ENCODE data around the gene PRR15.

Gene PRR15

DNA sequence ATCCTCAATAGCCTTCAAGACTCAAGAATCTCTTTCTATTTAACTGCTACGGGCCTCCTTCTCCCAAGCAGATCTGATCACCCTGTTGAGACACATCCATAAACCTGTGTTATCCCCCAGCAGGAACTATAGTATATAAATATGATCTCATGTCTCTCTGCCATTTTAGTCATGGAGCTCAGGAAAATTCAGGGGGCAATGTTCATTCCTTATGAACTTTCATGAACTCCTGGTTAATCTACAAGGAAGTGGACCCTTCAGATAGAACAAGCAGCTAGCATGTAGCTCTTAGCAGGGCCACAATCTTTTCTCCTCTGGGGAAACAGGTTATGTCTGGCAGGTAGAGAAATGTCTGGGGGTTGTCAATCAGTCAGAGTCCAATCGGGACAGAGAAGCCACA, 8.9 kb downstream of the PRR15 start:
- no peak for DNase-seq

DNA sequence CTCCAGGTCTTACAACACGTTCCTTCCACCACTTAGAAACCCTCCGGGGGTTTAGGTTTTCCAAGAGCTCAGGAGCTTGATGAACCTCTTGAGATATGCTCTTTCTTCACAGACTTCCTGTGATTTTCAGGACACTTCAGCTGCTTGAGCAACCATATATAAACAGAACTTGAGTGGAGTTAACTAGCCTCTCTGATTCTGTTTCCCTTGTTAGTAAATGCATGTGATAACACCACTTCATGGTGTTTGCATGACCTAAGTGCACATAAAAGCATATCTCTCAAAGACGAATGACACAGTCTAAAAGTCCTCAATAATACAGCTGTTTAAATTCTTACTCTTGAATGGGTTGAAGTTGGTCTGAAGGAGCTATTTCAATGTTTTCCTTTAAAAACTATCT, 9.9 kb downstream of the PRR15 start:
- no peak for DNase-seq

DNA sequence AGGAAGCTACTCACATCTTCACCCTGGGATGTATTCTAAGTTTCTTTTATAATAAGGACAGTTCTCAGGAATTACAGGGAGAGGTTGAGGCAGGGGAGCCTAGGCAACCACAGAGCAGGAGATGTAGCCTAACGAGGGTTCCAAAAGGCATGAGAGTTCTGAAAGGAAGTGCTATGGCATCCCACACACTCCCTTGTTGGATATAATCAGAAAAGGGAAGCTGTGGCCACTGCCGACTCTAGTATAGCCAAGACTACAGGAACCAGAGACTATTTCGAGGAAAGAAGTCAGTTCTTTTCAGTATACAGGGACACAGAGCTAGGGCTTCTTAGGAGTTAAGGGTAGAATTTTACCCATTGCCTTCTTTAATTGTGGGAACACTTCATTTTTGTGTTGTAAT, 11.0 kb downstream of the PRR15 start:
- DNase-seq, result no peak

DNA sequence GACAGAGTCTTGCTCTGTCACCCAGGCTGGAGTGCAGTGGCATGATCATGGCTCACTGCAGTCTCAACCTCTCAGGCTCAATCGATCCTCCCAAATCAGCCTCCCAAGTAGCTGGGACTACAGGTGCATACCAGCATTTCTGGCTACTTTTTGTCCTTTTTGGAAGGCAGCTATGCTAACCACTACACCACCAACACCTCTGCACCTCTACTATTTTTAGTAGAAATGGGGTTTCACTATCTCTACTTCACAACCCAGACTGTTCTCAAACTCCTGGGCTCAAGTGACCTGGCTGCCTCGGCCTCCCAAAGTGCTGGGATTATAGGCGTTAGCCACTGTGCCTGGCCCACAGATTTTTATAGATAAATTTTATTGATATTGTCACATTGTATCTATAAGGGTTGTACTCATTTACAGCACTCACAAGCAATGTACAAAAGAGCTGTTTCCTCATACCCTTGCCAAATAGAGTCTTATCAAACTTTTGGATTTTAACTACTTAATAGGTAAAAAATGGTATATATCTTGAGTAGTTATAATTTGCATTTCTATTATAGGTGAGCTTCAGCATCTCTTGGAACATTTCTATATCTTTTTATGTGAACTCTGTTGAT, 23.7 kb downstream of the PRR15 start:
- no peak for DNase-seq

DNA sequence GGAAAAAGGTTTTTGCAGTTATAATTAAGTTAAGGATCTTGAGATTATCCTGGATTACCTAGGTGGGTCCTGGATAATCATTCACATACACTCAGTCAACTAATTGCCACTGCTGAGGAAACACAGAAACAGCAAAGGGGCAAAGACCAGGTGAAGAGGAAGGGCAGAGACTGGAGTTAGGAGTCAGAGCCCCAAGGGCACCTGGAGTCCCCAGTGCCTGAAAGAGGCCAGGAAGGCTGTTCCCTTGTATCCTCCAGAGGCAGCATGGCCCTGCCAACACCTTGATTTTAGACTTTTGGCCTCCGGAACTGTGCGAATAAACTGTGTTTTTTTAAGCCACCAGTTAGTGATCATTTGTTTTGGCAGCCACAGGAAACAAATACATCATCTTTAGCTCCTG, 24.6 kb downstream of the PRR15 start:
- DNase-seq, result no peak

DNA sequence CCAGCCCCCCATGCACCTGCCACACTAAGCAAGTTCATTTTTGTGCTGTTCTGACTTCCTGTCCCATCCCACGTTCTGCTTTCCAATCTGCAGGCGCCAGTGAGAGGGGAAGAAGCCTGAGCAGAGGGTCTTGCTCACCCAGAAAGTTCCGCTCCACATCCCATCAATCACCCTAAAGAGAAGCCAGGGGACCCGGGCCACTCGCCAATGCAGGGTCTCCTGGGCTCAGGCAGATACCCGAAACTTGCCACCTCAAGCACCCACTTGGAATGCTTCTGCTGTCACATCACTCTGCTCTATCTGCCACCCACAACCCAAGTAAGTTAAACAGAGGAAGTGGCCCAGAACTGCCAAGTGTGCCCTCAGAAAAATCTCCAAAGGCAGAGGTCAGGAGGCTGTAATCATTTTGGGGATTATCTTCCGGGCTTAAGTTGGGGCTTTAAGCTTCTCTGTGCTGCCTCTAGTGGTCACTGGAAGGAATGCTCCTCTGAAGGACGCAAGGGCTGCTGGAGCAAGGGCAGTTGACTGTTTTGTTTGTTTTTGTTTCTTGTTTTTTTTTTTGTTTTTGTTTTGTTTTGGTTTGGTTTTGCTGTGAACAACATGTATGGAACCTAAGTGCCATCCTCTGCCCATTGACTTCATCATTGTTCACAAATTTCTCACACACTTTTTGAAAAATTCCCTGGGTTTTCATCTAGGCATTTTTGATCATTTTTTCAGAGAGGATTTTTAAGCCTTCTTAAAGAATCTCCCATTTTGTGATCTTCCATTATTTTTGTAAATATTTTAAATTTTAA, 25.5 kb downstream of the PRR15 start:
- DNase-seq, result no peak

DNA sequence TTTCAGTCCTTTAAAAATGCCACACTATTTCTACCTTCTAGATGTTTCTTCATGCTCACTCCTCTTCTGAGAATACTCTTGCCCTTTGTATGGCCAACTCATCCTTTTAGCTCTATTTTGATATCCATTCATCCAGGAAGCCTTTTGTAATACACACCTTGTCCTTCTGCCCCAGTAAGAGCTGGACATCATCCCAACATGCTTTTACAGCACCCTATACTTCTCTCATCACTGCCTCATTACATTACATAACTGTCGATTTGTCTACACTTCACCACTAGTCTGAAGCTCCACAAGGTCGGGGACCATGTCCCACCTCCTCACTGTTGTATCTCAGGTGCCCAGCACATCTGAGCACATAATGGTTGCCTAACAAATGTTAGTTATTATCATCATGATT, 29.2 kb downstream of the PRR15 start:
- DNase-seq, result no peak

DNA sequence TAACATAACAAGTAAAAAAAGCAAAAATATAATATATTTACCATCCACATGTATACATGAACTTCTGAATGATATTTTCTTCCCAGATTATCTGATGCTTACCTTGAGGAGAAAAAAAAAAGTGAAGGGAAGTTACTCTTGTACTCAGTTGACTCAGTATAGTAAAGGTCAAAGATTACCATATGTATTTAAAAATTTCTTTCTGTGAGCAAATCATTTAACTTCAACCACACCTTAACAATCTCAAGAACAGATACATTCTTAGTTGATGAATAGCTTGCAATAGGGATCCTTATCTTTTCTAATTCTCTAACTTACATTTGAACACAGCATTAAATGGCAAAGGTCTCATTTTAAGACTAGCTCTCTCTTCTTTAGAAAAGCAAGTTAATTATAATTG, 29.8 kb downstream of the PRR15 start:
- no peak for DNase-seq

DNA sequence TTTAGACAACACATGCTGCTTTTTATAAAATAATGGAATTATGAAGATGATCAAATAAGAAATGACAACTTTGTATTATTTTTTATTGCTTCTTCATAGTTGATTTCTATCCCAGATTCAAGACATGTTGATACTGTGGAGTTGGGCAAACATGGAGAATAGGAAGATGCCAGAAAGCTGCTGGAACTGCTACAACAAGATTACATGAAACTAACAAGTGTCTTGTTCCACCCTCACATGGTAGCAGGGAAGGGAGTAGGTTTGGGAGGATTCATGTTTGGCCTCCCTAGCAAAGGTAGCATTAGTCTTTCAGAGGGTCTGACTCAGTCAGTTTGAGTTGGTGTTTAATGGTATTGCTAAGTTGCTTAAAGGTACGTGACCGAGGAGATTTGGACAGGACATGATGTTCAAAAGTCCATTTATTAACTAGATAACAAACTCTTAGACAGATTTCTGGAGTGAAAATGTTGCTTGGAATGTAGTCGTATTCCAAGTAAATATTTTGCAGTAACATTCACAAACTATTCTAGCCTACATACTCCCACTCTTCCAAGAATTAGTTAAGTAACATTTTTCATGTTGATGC, 33.1 kb downstream of the PRR15 start:
- no peak for DNase-seq

DNA sequence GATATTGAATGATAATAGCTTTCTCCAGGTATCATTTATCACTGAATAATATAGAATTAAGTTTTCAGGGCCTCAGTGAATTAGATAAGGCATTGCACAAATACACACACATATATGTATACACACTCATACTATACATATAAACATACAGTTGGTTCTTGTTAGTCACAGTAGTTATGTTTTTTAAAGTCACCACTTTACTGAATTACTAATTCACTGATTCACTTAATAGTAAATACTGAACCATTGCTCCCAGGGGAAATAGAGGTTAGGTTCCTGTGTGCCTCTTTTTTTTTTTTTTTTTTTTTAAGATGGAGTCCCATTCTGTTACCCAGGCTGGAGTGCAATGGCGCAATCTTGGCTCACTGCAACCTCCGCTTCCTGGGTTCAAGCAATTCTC, 33.6 kb downstream of the PRR15 start:
- no peak for DNase-seq

DNA sequence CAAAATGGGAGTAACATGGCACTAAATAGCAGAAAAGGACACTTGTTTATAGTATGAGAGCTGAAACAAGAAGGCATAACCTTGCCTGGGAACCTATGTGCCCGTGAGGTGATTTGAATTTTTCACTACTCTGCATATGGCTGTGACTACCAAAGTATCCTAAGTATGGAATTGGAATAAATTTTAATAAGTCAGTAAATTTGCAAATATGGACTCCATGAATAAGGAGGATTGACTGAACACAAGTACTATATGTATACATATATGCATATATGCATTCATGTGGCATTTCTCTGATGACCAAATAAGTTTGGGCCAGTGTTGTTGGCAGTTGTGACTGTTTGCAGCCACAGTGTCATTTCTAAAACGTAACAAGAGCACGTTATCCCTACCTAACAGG, 34.5 kb downstream of the PRR15 start:
- DNase-seq, result no peak

DNA sequence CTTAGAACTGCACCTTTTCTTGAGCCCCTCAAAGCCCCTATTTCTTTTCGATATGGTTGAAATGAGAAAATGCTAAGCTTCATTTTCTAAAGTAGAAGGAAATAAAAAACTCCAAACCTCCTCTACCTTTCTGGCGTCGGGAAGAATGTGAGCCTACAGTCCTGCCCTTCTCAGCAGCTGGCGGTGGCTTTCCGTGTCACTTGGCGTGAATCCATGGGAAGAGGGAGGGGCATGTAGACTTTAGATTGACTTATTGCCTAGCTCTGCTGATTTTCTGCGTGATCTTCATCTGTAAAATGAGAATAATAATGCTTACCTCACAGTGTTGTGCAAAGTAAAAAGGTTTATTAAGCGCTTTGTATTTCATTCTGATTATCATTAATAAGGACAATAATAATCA, 35.0 kb downstream of the PRR15 start:
- no peak for DNase-seq

DNA sequence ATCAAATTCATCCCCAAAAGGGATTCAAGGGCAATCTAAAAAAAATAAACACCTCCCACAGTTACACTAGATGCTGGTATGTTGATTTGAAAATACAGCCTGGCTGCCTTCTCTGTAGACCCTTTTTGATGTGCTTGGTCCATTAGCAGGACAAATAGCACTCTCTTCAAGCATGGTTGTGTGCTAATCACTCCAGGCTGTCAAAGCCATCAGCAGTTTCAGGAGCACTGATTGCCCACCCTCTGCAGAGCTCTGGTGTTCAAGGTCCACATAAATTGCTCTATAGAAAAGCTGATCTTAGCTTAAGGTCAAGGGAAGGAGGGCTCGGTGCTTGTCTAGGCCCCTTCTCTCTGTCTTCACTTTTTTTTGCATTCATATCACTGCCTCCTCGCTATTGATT, 35.4 kb downstream of the PRR15 start:
- no peak for DNase-seq

DNA sequence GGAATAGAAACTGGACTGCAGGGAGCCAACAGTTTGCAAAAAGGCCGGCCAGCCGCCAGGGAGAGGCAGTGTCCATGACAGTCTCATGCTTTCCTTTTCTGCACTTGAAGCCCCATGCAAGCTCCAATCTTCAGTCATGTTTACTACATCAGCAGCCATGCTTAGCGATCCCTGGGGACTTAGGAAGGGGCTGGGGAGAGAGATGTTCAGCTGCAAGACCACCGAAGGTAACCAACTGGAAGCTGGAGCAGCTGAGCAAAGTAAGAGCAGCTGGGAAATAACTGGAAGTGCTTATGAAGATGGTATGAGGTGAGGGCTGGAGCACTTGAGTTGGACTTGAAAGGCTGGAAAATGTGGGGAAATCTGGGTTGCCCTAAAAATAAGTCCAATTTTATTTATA, 37.0 kb downstream of the PRR15 start:
- DNase-seq, result no peak

DNA sequence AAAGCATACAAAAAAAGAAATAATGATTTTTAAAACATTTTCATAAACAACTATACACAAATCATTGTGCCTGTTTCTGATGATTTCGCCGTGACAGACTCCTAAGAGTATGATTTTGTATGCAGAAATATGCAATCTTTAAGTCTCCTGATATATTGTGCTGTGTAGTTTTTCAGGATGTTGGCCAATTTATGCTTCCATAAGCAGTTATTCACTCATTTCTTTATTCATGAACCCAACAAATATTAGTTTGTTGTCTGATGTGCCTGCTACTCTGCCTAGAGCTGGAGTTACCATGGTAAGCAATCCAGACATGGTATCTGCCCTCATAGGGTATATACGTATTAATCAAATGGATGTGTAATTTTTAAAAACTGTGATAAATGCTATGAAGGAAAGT, 40.4 kb downstream of the PRR15 start:
- no peak for DNase-seq

DNA sequence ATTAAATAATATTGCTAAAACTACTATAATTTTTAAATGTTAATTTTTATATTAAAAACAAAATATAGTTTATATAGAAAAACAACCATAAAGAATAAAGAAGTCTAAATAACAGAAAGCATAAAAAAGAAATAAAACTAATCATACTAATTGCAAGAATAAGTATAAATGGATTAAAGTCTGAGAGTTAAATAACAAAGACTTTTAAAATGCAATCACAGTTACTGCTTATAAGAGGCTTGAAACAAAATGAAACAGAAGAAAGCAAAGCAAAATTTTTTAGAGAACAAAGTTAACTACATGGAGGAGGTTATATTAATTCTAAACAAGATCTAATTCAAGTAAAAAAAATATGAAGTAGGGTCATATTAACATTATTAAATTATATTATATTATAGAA, 41.1 kb downstream of the PRR15 start:
- DNase-seq, result no peak

DNA sequence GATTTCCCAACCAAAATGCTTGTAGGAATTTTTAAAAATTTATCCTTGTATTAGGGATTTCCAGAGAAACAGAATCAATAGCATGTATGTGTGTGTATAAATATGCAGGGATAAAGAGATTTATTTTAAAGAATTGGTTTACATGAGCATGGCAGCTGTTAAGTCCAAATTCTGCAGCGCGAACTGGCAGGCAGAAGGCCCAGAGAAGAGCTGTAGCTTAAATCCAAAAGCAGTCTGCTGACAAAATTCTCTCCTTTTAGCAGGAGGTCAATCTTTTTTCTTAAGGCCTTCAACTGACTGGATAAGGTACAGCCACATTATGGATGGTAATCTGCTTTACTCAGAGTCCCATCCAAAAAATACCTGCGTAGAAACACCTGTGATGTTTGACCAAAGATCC, 42.0 kb downstream of the PRR15 start:
- no peak for DNase-seq

DNA sequence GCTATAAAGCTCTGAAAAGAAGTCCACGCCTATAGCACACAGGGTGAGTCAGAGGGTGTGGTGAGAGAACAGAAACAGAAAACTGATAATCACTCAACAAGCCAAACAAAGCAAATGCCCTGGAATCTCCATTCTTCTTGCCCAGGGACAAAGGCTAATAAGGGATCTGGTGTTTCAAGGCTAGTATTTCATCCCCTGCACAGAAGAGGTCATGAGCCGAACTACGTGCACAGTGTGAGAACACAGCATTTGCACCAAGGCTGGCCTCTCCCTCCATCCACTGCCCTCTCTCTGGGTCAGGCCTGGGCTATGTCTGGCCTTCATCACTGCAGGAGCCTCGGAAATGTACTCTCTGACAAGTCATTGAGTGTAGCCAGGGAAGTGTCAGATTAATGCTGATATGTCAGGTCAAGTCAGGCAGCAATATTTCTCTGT, 42.7 kb downstream of the PRR15 start:
- DNase-seq, result no peak

DNA sequence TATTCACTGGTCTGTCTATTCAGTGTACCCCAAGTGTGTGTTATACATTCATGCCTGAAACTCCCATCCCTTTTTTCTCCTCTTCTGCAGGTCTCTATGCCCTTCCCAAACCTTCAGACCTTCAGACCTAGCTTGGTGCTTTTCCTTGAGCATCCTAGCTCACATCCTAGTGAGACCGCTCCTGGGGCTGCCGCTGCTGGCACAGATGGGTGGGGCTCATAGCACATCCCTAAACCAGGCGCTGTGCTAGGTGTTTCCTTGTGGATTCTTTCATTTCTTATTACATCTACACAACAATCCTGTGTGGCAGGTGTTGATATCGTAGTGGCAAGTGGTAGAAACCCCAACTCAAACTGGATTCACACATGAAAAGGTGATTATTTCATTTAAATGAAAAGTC, 43.2 kb downstream of the PRR15 start:
- no peak for DNase-seq

DNA sequence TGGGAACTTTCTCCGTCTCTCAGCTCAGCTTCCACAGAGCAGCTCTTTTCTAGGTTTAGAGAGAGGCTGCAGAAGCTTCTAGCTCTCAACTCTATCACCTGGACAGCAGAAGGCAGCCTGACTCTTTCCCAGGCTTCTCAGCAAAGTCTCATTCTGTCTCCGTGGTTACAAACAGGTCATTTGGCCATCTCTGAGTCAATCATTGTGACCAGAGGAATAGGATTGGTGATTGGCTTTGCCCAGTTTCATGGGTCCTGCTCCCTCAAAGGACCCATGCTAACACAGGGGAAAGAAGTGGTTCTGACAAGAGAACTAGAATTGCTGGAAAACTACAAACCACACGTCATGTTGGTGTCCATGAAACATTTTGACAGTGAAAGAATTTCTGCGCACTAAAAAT, 43.6 kb downstream of the PRR15 start:
- no peak for DNase-seq

DNA sequence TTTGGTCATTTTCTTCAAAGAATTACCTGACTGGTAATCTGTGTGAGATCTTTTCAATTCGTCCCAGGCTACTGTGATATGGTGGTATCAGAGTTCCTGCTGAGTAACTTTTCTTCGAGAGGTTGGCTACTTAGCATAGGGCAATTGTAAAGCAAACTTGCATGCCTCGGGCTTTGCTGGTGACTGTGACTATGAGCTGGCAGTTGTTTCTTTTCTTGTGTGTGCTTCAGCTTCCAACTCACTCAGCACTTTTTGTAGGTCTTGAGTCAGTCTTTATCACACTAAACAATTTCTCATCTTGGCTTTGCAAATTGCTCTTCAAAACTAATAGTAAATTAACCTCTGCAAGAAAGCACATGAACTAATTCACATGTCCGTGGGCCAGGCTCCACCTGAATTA, 44.3 kb downstream of the PRR15 start:
- DNase-seq, result no peak

DNA sequence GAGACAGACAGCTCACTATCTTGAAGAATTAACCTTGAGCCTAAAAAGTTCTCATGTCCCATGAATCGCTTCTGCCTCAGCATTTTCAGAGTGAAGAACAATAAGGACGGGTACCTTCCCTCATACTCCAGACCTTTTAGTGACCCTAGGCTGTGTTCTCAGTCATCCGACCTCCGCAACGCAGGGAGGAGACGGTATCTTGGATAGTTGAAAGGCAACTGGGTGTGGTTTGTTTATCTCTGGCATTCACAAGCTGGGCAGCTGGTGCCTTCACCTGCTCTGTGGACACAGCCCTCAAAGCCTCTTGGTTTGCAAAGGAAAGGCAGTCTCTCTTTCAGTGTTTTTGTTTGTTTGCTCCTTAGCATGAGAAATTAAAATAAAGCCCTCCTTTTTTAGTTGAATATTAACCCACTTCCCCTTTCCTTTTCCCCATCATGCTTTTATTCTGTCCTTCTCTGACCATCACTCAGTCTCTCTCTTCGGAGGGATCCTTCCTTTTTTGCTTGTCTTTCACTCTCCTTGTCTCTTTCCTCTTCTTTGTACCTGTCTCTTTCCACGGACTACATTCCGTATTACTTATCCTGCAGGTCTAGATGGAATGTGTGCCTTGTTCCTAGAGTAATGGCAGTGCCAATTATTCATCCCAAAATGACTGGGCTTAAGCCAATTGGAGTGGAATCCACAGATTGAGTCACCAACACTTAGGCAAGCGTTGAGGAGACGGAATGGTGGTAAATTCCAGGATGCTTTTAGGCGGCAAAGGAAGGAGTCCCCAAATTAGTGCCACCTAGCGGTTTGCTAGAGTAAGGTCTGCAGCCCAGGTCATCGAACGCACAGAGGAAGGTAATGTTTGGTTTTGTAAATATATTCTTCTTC, 45.8 kb downstream of the PRR15 start:
- no peak for DNase-seq

DNA sequence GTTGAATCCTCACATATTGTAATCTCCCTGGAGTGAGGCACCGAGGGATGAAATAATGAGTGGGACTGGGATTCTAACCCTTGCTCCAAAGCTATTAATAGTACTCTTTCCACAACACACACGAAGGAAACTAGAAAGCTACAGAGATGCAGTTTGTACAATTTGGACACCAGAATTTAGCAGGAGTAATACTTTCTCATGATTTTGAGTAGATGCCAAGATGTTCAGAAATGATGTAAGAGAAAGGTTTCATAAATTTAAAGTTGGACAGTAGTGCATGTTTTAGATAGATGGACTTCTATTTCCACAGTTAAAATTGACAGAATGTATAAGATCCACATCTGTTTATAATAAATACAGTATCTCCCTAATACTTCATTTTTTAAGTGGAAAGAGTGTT, 46.5 kb downstream of the PRR15 start:
- DNase-seq, result no peak

Measured in activated effector memory CD4-positive, alpha-beta T cell treated with Interleukin-2 at 50 U/mL for 16 hours (primary cell).